CD4-positive, alpha-beta T cell treated with Interleukin-21 for 1 hour (primary cell): ENCODE measurements around the gene RABGAP1L.

Experiments
- DNase-seq: peaks from one replicate; pipeline ENCODE4 v3.0.0-alpha.2; 2020

RABGAP1L gene

GRCh38 chr1:174726880-174727585, 567.7 kb downstream of the RABGAP1L start:
- no peak for DNase-seq

- no peak for DNase-seq
Observed at GRCh38 chr1:174734270-174734669, 575.0 kb downstream of the RABGAP1L start.

- DNase-seq: no peak
Observed at GRCh38 chr1:174736831-174737230, 577.5 kb downstream of the RABGAP1L start.

GRCh38 chr1:174740249-174740968, 581.1 kb downstream of the RABGAP1L start:
- no peak for DNase-seq

- DNase-seq: no peak
Observed at GRCh38 chr1:174742805-174743653, 583.7 kb downstream of the RABGAP1L start.

GRCh38 chr1:174743654-174744561, 584.6 kb downstream of the RABGAP1L start:
- peak; percentile 47 for DNase-seq

GRCh38 chr1:174744886-174745285, 585.6 kb downstream of the RABGAP1L start:
- DNase-seq: no peak

- no peak for DNase-seq
Observed at GRCh38 chr1:174746024-174746808, 586.9 kb downstream of the RABGAP1L start.

GRCh38 chr1:174747613-174748012, 588.3 kb downstream of the RABGAP1L start:
- DNase-seq: no peak

- no peak for DNase-seq
Observed at GRCh38 chr1:174748586-174748985, 589.3 kb downstream of the RABGAP1L start.

GRCh38 chr1:174753131-174753530, 593.8 kb downstream of the RABGAP1L start:
- DNase-seq: no peak

GRCh38 chr1:174761335-174761734, 602.0 kb downstream of the RABGAP1L start:
- DNase-seq: no peak

- no peak for DNase-seq
Observed at GRCh38 chr1:174761901-174762585, 602.7 kb downstream of the RABGAP1L start.

- DNase-seq: no peak
Observed at GRCh38 chr1:174764191-174764590, 604.9 kb downstream of the RABGAP1L start.

GRCh38 chr1:174766727-174767126, 607.4 kb downstream of the RABGAP1L start:
- no peak for DNase-seq

- no peak for DNase-seq
Observed at GRCh38 chr1:174768516-174768915, 609.2 kb downstream of the RABGAP1L start.

GRCh38 chr1:174768949-174769348, 609.6 kb downstream of the RABGAP1L start:
- no peak for DNase-seq

GRCh38 chr1:174769961-174770549, 610.7 kb downstream of the RABGAP1L start:
- DNase-seq: peak; percentile 65

- no peak for DNase-seq
Observed at GRCh38 chr1:174775621-174776020, 616.3 kb downstream of the RABGAP1L start.

GRCh38 chr1:174777262-174777661, 617.9 kb downstream of the RABGAP1L start:
- DNase-seq: no peak

GRCh38 chr1:174785510-174785909, 626.2 kb downstream of the RABGAP1L start:
- DNase-seq: no peak
